GM06990 (cell line): ENCODE data around the gene UBE3B.

Source experiments
- DNase-seq: peaks from one replicate; pipeline ENCODE4 v3.0.0-alpha.2; 2011; ENCODE audit not compliant: insufficient read length; ENCODE audit errors: extremely low read depth
- H3K27me3 ChIP-seq: replicated peaks from 2 replicates; pipeline ENCODE4 v1.6.0; 2011; ENCODE audit warnings: low read length; ENCODE audit not compliant: control insufficient read depth, insufficient read depth
- H3K36me3 ChIP-seq: 2 replicates; pipeline ENCODE4 v1.5.1; 2011; ENCODE audit warnings: low read length; ENCODE audit not compliant: control insufficient read depth, insufficient read depth
- H3K4me3 ChIP-seq: replicated peaks from 2 replicates; pipeline ENCODE4 v1.5.1; 2011; ENCODE audit warnings: low read depth, mild to moderate bottlenecking, control low read depth, low read length
- CTCF ChIP-seq: IDR thresholded peaks from 2 replicates; pipeline ENCODE4 v1.5.1; 2011; ENCODE audit warnings: low read length, control low read depth, mild to moderate bottlenecking, inconsistent platforms; ENCODE audit not compliant: insufficient read depth, poor library complexity, severe bottlenecking

The UBE3B gene

GRCh38 chr12:109492371-109492770, 14.9 kb downstream of the UBE3B start:
- no peak for TF ChIP-seq CTCF
- H3K27me3 ChIP-seq, result no peaks in the 10 kb centered on the region
- no peak for DNase-seq
- H3K4me3 ChIP-seq, result no peak overlapping the region
- H3K36me3 ChIP-seq, result peaks cover 17% of the 10 kb centered on the region

GRCh38 chr12:109493090-109493489, 15.7 kb downstream of the UBE3B start:
- DNase-seq, result no peak
- TF ChIP-seq CTCF, result no peak
- peaks cover 17% of the 10 kb centered on the region for H3K36me3 ChIP-seq

GRCh38 chr12:109493938-109494337, 16.5 kb downstream of the UBE3B start:
- H3K4me3 ChIP-seq, result no peak overlapping the region
- DNase-seq, result no peak
- no peak for TF ChIP-seq CTCF
- peaks cover 14% of the 10 kb centered on the region for H3K36me3 ChIP-seq
- no peaks in the 10 kb centered on the region for H3K27me3 ChIP-seq

More at GRCh38 chr12:109493090-109493489, 15.7 kb downstream of the UBE3B start:
- Histone ChIP-seq H3K4me3 (no peak overlapping the region), H3K27me3 (no peaks in the 10 kb centered on the region)

GRCh38 chr12:109494348-109494881, 17.0 kb downstream of the UBE3B start:
- H3K27me3 ChIP-seq, result no peaks in the 10 kb centered on the region
- H3K4me3 ChIP-seq, result no peak overlapping the region
- TF ChIP-seq CTCF, result no peak
- no peak for DNase-seq
- H3K36me3 ChIP-seq, result peaks cover 12% of the 10 kb centered on the region

DNA sequence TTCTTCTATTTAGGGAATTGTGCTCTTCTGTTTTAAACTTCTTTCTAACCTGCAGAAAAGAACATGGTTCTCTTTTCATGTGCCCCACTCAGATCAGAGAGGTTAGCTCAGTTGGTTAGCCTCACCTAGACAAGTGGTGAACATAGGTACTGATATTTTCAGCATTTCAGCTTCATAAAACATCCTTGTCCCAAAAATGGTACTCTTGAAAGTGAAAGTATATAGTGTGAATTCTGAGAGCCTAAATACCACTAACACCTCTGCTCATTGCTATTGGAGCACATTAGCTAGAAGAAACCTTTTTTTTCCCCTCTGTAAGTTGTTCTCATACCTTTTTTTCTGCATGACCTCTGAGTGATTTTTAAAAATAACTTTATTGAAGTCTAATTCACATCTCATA, 17.6 kb downstream of the UBE3B start:
- H3K27me3 ChIP-seq, result no peaks in the 10 kb centered on the region
- TF ChIP-seq CTCF, result no peak
- H3K36me3 ChIP-seq, result peaks cover 8% of the 10 kb centered on the region
- H3K4me3 ChIP-seq, result no peak overlapping the region
- no peak for DNase-seq

DNA sequence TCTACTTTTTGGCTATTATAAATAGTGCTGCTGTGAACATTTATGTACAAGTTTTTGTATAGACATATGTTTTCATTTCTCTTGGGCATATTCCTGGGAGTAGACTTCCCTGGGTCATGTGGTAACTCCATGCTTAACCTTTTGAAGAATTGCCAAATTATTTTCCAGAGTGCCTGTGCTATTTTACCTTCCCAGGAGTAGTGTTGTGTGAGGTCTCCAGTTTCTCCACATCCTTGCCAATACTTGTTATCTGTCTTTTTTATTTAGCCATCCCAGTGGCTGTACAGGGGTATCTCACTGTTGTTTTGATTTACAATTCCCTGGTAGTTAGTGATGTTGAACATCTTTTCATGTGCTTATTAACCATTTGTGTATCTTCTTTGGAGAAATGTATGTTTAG, 18.9 kb downstream of the UBE3B start:
- TF ChIP-seq CTCF, result no peak
- no peaks in the 10 kb centered on the region for H3K27me3 ChIP-seq
- H3K36me3 ChIP-seq, result peaks cover 13% of the 10 kb centered on the region
- H3K4me3 ChIP-seq, result no peak overlapping the region
- DNase-seq, result no peak
